SK-N-MC (cell line): Measurements from ENCODE around the gene HP.

ENCODE experiments used
- EZH2 ChIP-seq: fragments of 200-600 bp; sonication (generic); IDR thresholded peaks from one replicate; pipeline ENCODE4 v1.6.1; 2017; ENCODE audit warnings: antibody characterized with exemption
- FOXP2 ChIP-seq: optimal IDR thresholded peaks from 2 replicates; pipeline ENCODE3; 2011; ENCODE audit warnings: mild to moderate bottlenecking, moderate library complexity; ENCODE audit not compliant: insufficient read depth; ENCODE audit errors: extremely low read length, control extremely low read depth
- POLR2AphosphoS5 ChIP-seq: IDR thresholded peaks from 2 replicates; pipeline ENCODE4 v1.6.1; 2012; ENCODE audit warnings: mild to moderate bottlenecking, low read depth, low read length, borderline replicate concordance

- TF ChIP-seq POLR2AphosphoS5 (no peak), EZH2 (no peak), FOXP2 (no peak)
Observed at GRCh38 chr16:72104905-72105304, 50.6 kb downstream of the HP start.
